OCI-LY7 (cell line): ENCODE data around the gene SMIM14.
"Not testable (repeated sequence)": the region's sequence is repeated elsewhere in the genome, so short reads cannot be mapped to it uniquely, and the experiment has no call there.

Experiments
- CTCF ChIP-seq: fragments of 200-600 bp; sonication (generic); conservative IDR thresholded peaks from 2 replicates; pipeline ENCODE4 v1.5.1; 2014; ENCODE audit warnings: mild to moderate bottlenecking, antibody characterized with exemption, low read length, moderate library complexity, mixed read lengths
- EZH2phosphoT487 ChIP-seq: fragments of 200-600 bp; sonication (generic); IDR thresholded peaks from 2 replicates; pipeline ENCODE4 v1.6.1; 2018; ENCODE audit warnings: low read depth, borderline replicate concordance, mild to moderate bottlenecking, mixed run types, antibody characterized with exemption, low read length, moderate library complexity, mixed read lengths

DNA sequence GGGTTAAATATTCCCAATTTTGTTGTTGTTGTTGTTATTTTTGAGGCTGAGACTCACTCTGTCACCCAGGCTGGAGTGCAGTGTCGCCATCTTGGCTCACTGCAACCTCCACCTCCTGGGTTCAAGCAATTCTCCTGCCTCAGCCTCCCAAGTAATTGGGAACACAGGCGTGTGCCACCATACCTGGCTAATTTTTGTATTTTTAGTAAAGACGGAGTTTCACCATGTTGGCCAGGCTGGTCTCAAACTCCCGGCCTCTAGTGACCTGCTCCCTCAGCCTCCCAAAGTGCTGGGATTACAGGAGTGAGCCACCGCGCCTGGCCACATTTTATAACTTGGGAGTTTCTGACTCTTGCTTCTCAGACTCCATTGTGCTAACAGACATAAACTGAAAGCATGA lies 22.6 kb downstream of the SMIM14 start:
- not testable (repeated sequence) for TF ChIP-seq CTCF, EZH2phosphoT487
